Mesenchymal stem cell (in vitro differentiated cells and primary cell): ENCODE data around the gene ZNF630.
"Not testable (repeated sequence)": the region's sequence is repeated elsewhere in the genome, so short reads cannot be mapped to it uniquely, and the experiment has no call there.

Experiments
- DNase-seq: peaks from one replicate; pipeline ENCODE4 v3.0.0-alpha.2; 2013
- H2AFZ ChIP-seq: one replicate; pipeline ENCODE4 v1.6.1; 2013; ENCODE audit warnings: low read depth, mild to moderate bottlenecking, control low read depth, inconsistent platforms, low read length, moderate library complexity
- H2AK5ac ChIP-seq: 2 replicates; pipeline ENCODE4 v1.6.1; 2013; ENCODE audit warnings: low read length, moderate library complexity, mild to moderate bottlenecking, inconsistent platforms; ENCODE audit not compliant: severe bottlenecking
- H2BK120ac ChIP-seq: one replicate; pipeline ENCODE4 v1.6.1; 2013; ENCODE audit warnings: low read depth, mild to moderate bottlenecking, inconsistent platforms, low read length, moderate library complexity
- H2BK12ac ChIP-seq, 2 experiments: one replicate each; pipeline ENCODE4 v1.6.1; 2013; ENCODE audit warnings: inconsistent platforms in 2 of 2, low read length in 2 of 2, mild to moderate bottlenecking in 2 of 2, moderate library complexity in 2 of 2, control low read depth in 1 of 2
- H2BK15ac ChIP-seq: one replicate; pipeline ENCODE4 v1.6.1; 2013; ENCODE audit warnings: mild to moderate bottlenecking, low read depth, inconsistent platforms; ENCODE audit not compliant: poor library complexity, severe bottlenecking
- H2BK5ac ChIP-seq: 2 replicates; pipeline ENCODE4 v1.6.1; 2013; ENCODE audit warnings: low read depth, mild to moderate bottlenecking, low read length, control low read depth, inconsistent platforms; ENCODE audit not compliant: poor library complexity, severe bottlenecking
- H3K14ac ChIP-seq, 2 experiments: one replicate each; pipeline ENCODE4 v1.6.1; 2013; ENCODE audit warnings: inconsistent platforms in 2 of 2, low read length in 2 of 2, control low read depth in 1 of 2, mild to moderate bottlenecking in 1 of 2, moderate library complexity in 1 of 2
- H3K18ac ChIP-seq, 2 experiments: one replicate each; pipeline ENCODE4 v1.6.1; 2013; ENCODE audit warnings: inconsistent platforms in 2 of 2, low read length in 2 of 2, control low read depth in 1 of 2, low read depth in 1 of 2, mild to moderate bottlenecking in 1 of 2
- H3K23ac ChIP-seq, 2 experiments: one replicate each; pipeline ENCODE4 v1.6.1; 2013; ENCODE audit warnings: inconsistent platforms in 2 of 2, low read length in 2 of 2, mild to moderate bottlenecking in 2 of 2, moderate library complexity in 2 of 2, control low read depth in 1 of 2
- H3K27ac ChIP-seq: 2 replicates; pipeline ENCODE4 v1.5.1; 2013; ENCODE audit warnings: mild to moderate bottlenecking, moderate library complexity, low read length, control low read depth, inconsistent platforms; ENCODE audit not compliant: poor library complexity, severe bottlenecking
- H3K27me3 ChIP-seq, 2 experiments: 2 replicates each; pipeline versions ENCODE4 v1.6.1 to v1.7.0; 2013; ENCODE audit warnings: low read length in 2 of 2, mild to moderate bottlenecking in 2 of 2, moderate library complexity in 2 of 2, control low read depth in 1 of 2, inconsistent platforms in 1 of 2; ENCODE audit not compliant: control insufficient read depth in 1 of 2, insufficient read depth in 1 of 2
- H3K36me3 ChIP-seq, 2 experiments: 2 replicates each; pipeline versions ENCODE4 v1.6.1 to v1.7.0; 2013; ENCODE audit warnings: low read length in 2 of 2, control low read depth in 1 of 2, inconsistent platforms in 1 of 2, low read depth in 1 of 2, mild to moderate bottlenecking in 1 of 2; ENCODE audit not compliant: insufficient read depth in 2 of 2, control insufficient read depth in 1 of 2
- H3K4ac ChIP-seq, 2 experiments: one replicate each; pipeline ENCODE4 v1.6.1; 2013; ENCODE audit warnings: inconsistent platforms in 2 of 2, low read length in 2 of 2, mild to moderate bottlenecking in 2 of 2, moderate library complexity in 2 of 2, control low read depth in 1 of 2, low read depth in 1 of 2
- H3K4me1 ChIP-seq: 2 replicates; pipeline ENCODE4 v1.6.1; 2013; ENCODE audit warnings: low read depth, low read length, control low read depth; ENCODE audit not compliant: control insufficient read depth, insufficient read depth
- H3K4me2 ChIP-seq: 2 replicates; pipeline ENCODE4 v1.6.1; 2013; ENCODE audit warnings: low read length, mild to moderate bottlenecking, inconsistent platforms; ENCODE audit not compliant: poor library complexity, severe bottlenecking
- H3K4me3 ChIP-seq, 2 experiments: 2 replicates each; pipeline versions ENCODE4 v1.5.1 to v1.7.0; 2013; ENCODE audit warnings: low read length in 2 of 2, mild to moderate bottlenecking in 2 of 2, control low read depth in 1 of 2, low read depth in 1 of 2; ENCODE audit not compliant: insufficient read depth in 1 of 2
- H3K79me1 ChIP-seq: replicated peaks from 2 replicates; pipeline ENCODE4 v1.6.1; 2013; ENCODE audit warnings: mild to moderate bottlenecking, control low read depth, low read length, inconsistent platforms; ENCODE audit not compliant: poor library complexity, severe bottlenecking
- H3K9ac ChIP-seq: 2 replicates; pipeline ENCODE4 v1.7.0; 2013; ENCODE audit warnings: mild to moderate bottlenecking, low read length, moderate library complexity
- H3K9me3 ChIP-seq: 2 replicates; pipeline ENCODE4 v1.7.0; 2013; ENCODE audit warnings: mild to moderate bottlenecking, low read length; ENCODE audit not compliant: control insufficient read depth
- H4K8ac ChIP-seq: one replicate; pipeline ENCODE4 v1.6.1; 2013; ENCODE audit warnings: inconsistent platforms, mild to moderate bottlenecking, low read length, moderate library complexity
- H4K91ac ChIP-seq: one replicate; pipeline ENCODE4 v1.6.1; 2013; ENCODE audit warnings: mild to moderate bottlenecking, low read length, inconsistent platforms
- WGBS: methylation state at CpG from one replicate; pipeline ENCODE4 v1.1.7; 2013; ENCODE audit warnings: mixed read lengths; 5-methylcytosine and 5-hydroxymethylcytosine counted together

The ZNF630 gene

DNA sequence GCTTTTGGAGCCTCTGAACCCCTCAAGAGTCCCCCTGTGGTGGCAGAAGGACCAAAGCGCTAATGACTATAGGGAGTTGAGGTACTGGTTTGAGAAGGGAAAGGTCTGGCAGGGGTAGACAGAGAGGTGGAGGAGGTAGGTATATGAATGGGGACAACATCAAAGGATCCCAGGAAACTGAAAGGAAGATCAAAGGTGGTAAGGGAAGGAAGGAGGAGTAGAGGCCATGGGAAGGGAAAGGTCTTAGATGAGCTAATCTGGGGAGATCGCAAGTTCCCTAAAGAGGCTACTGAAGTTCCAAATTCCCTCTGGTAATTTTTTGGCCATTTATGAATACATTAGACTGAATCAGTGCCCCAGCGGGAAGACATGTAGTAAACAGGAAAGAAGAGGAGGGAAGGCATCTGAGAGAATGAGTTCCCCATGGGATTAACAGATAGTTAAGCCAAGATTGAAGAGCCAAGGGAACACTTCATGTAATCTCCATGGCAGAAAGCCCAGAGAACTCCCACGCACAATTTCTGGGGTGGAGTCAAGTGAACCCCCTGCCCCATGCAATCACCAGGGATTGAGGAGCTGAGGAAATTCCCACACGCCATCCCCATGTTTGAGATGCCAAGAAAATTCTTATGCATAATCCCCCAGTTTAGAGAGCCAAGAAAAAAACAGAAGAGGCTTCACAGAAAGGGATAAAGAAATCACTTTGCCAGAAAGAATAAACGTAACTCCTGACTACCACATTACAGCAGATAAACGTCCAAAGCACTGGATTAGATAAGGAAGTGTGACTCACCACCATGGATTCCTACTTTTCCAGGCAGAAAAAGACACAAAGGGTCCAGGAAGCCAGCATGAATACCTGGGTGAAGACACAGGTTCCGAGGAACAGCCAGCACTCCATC, 25.8 kb downstream of the ZNF630 start:
- H2BK120ac ChIP-seq, result no peak overlapping the region
- H2BK15ac ChIP-seq, result no peak overlapping the region
- no peak overlapping the region for H2AK5ac ChIP-seq
- H3K27ac ChIP-seq, result no peak overlapping the region
- H4K8ac ChIP-seq, result no peak overlapping the region
- no peak overlapping the region for H2BK5ac ChIP-seq
- no peak overlapping the region for H4K91ac ChIP-seq
- H3K79me1 ChIP-seq, result no peaks in the 10 kb centered on the region
- H2AFZ ChIP-seq, result no peak overlapping the region
- no peaks in the 10 kb centered on the region for H3K36me3 ChIP-seq
- H3K9me3 ChIP-seq, result peaks cover 17% of the 10 kb centered on the region
- peak; percentile 35 for DNase-seq
- no peak overlapping the region for H3K4me2 ChIP-seq
- no peak overlapping the region for H3K14ac ChIP-seq
- H3K23ac ChIP-seq, result no peak overlapping the region
- H3K27me3 ChIP-seq, result peaks cover 0 to 4% of the 10 kb centered on the region in 2 experiments
- WGBS, result 52% methylated on average over 8 of the region's 8 CpGs
- H3K9ac ChIP-seq, result peak overlapping the region; percentile 37
- H3K4me1 ChIP-seq, result no peaks in the 10 kb centered on the region
- peak overlapping the region in 1 of 2 experiments; percentile 77 for H2BK12ac ChIP-seq
- no peak overlapping the region for H3K18ac ChIP-seq
- no peak overlapping the region for H3K4ac ChIP-seq
- H3K4me3 ChIP-seq, result peak overlapping the region in 1 of 2 experiments; percentile 5

DNA sequence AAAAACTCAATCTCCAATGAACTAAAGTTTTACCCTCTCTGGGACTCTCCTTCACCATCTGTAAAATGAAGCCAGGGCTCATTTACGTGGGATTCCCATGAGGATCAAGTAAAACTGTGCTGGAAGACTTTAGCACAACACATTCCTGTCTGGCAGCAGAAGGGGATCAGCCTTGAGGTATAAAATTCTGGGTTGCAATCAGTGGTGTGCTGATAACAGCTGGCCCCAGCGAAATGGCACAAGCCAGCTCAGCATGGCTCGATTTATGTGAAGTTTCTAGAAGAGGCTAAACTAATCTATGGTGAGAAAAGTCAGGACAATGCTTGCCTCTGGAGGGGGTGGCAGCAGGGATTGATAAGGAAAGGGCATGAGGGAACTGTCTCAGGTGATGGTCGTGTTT, 28.4 kb downstream of the ZNF630 start:
- H3K4me1 ChIP-seq, result no peaks in the 10 kb centered on the region
- no peak overlapping the region for H2AK5ac ChIP-seq
- H3K27me3 ChIP-seq, result peaks cover 0 to 4% of the 10 kb centered on the region in 2 experiments
- H2BK15ac ChIP-seq, result no peak overlapping the region
- H3K36me3 ChIP-seq, result no peaks in the 10 kb centered on the region
- no peak overlapping the region for H3K27ac ChIP-seq
- H4K91ac ChIP-seq, result no peak overlapping the region
- no peak overlapping the region for H4K8ac ChIP-seq
- H3K14ac ChIP-seq, result no peak overlapping the region
- no peak overlapping the region for H3K23ac ChIP-seq
- WGBS, result 79% methylated on average over 3 of the region's 4 CpGs
- H3K4ac ChIP-seq, result no peak overlapping the region
- no peak for DNase-seq
- H3K18ac ChIP-seq, result no peak overlapping the region
- no peaks in the 10 kb centered on the region for H3K79me1 ChIP-seq
- no peak overlapping the region for H2BK120ac ChIP-seq
- no peak overlapping the region for H2AFZ ChIP-seq
- no peak overlapping the region for H2BK12ac ChIP-seq
- H3K4me3 ChIP-seq, result no peak overlapping the region
- peaks cover 16% of the 10 kb centered on the region for H3K9me3 ChIP-seq
- no peak overlapping the region for H3K4me2 ChIP-seq
- H2BK5ac ChIP-seq, result no peak overlapping the region
- H3K9ac ChIP-seq, result no peak overlapping the region

DNA sequence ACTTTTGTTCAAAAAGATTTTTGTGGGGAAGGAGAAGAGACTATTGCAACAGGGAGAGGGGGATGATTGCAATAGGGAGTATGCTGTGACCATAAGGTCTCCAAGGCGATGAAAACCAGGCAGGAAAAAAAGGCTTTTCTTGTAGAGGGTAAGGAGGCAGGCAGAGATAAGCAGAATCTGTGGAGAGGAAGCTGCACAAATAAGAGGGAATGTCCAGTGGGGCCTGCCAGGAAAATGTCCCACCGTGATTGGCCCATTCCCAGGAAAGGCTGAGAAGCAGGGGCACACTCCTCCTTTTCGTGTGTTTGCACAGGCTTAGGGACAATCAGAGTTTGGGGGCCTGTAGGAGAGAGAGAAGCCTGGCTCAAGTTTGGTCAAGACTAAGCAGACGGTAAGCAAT, 35.5 kb downstream of the ZNF630 start:
- Histone ChIP-seq H3K4me3 (no peak overlapping the region), H2BK15ac (no peak overlapping the region), H4K8ac (no peak overlapping the region), H3K36me3 (no peaks in the 10 kb centered on the region), H3K14ac (no peak overlapping the region), H2AK5ac (no peak overlapping the region), H2AFZ (no peak overlapping the region), H2BK12ac (no peak overlapping the region), H3K4me2 (no peak overlapping the region), H3K4ac (no peak overlapping the region), H3K23ac (no peak overlapping the region), H3K18ac (no peak overlapping the region), H3K79me1 (no peaks in the 10 kb centered on the region), H3K9me3 (peaks cover 5% of the 10 kb centered on the region), H3K9ac (no peak overlapping the region), H3K27ac (no peak overlapping the region), H4K91ac (no peak overlapping the region), H3K4me1 (no peaks in the 10 kb centered on the region), H2BK5ac (no peak overlapping the region), H3K27me3 (peaks cover 0 to 19% of the 10 kb centered on the region in 2 experiments), H2BK120ac (no peak overlapping the region)
- DNase-seq, result no peak
- WGBS, result 52% methylated on average over 3 of the region's 4 CpGs

DNA sequence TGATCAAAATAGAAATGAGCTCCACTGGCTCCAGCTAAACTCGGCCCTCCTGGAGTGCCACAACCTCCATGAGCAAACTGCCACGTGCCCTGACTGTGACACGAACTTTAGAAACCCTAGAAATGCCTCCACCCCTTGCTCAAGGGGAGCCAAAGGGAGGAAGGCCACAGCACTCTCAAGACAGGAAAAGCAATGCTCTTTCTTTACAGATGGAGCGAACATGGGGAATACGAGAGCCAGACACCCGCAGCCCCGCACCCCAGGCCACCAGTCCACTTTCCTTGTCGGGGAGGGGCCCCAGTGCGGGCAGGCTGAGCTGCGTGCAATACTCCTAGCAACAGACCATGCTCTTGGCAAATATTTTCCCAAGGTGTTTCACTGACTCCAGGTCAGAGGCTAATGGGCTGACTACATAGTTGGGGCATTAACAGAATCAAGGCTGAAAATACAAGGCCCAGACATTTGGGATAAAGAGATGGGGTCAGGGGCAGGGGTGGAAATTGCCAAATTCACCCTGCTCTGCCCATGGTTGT, 40.7 kb downstream of the ZNF630 start:
- H2BK12ac ChIP-seq, H3K4ac ChIP-seq, H2AK5ac ChIP-seq, H3K23ac ChIP-seq, H4K8ac ChIP-seq, H3K9me3 ChIP-seq, DNase-seq, H3K18ac ChIP-seq, H3K9ac ChIP-seq, H3K79me1 ChIP-seq, H3K4me1 ChIP-seq, H2BK5ac ChIP-seq, H3K4me2 ChIP-seq, H2BK15ac ChIP-seq, H3K36me3 ChIP-seq, H3K27ac ChIP-seq, H3K4me3 ChIP-seq, H2BK120ac ChIP-seq, H4K91ac ChIP-seq, H3K14ac ChIP-seq, H2AFZ ChIP-seq: not testable (repeated sequence)
- peaks cover 0 to 12% of the 10 kb centered on the region in 2 experiments for H3K27me3 ChIP-seq
- WGBS, result 56% methylated on average over 3 of the region's 10 CpGs
